Activated CD4-positive, alpha-beta T cell treated with anti-CD3 and anti-CD28 coated beads for 36 hours (primary cell): ENCODE results near the gene PLXNA4. TPM values are rescaled to one million over a fixed set of nuclear protein-coding genes. Genes with fewer than 3 reads are reported as not detected.

Experiments used
- ATAC-seq: fragments of 200-7000 bp; cut with Tn5 transposase; one replicate; pipeline ENCODE4 v1.10.0; 2021; ENCODE audit warnings: mild to moderate bottlenecking, moderate library complexity
- CTCF ChIA-PET: fragments of 350-600 bp; sonication (Branson Sonifier 250); formaldehyde crosslinking; loops from one replicate; lab custom pipeline; 2021; ENCODE audit warnings: antibody characterized with exemption; lab: Charles Lee
- POLR2A ChIA-PET: fragments of 350-600 bp; sonication (Branson Sonifier 250); formaldehyde crosslinking; loops from one replicate; lab custom pipeline; 2021; ENCODE audit warnings: antibody characterized with exemption, inconsistent platforms; lab: Charles Lee
- DNase-seq: peaks from one replicate; pipeline ENCODE4 v3.0.0-alpha.2; 2020
- H3K27ac Mint-ChIP-seq: one replicate; pipeline ENCODE4 v1.8.0; 2021; ENCODE audit warnings: mixed read lengths
- H3K27me3 Mint-ChIP-seq: one replicate; pipeline ENCODE4 v1.8.0; 2021; ENCODE audit warnings: mixed read lengths
- H3K36me3 Mint-ChIP-seq: one replicate; pipeline ENCODE4 v1.8.0; 2021; ENCODE audit warnings: low read depth, mixed read lengths
- H3K4me1 Mint-ChIP-seq: one replicate; pipeline ENCODE4 v1.8.0; 2021; ENCODE audit warnings: mixed read lengths
- H3K4me3 Mint-ChIP-seq: one replicate; pipeline ENCODE4 v1.8.0; 2021; ENCODE audit warnings: mild to moderate bottlenecking, moderate library complexity, mixed read lengths
- H3K9me3 Mint-ChIP-seq: one replicate; pipeline ENCODE4 v1.8.0; 2021; ENCODE audit warnings: low read depth, mixed read lengths
- intact Hi-C, 2 experiments: fragments of 100-400 bp; cut with DNase I in 1 of 2; cut with micrococcal nuclease in 1 of 2; formaldehyde crosslinking; loops; one replicate each; pipeline versions ENCODE4 v1.14.2 to v1.15.1; 2022 to 2024; cut with DNase I, micrococcal nuclease
- total RNA-seq, 2 experiments: library from RNA; stranded (reverse); gene quantifications; one replicate each; pipeline ENCODE4 v1.2.3, GENCODE V29; 2021

PLXNA4 gene
- total RNA-seq, 2 experiments from 2014 or later, result 0.07 to 0.09 TPM

- Mint-ChIP-seq H3K9me3 (no peaks in the 10 kb centered on the region), H3K4me1 (no peaks in the 10 kb centered on the region), H3K36me3 (no peaks in the 10 kb centered on the region), H3K27me3 (peaks cover 25% of the 10 kb centered on the region), H3K4me3 (no peak overlapping the region), H3K27ac (no peak overlapping the region)
- no peak for DNase-seq
- intact Hi-C loops, result no loop called here
- POLR2A ChIA-PET, result no interaction called here
- no peak for ATAC-seq
- CTCF ChIA-PET, result interaction anchor here (0.6 kb wide), 1 partner anchor 626 kb away, joined by 4 read pairs; no protein-coding TSS in a partner anchor
Observed at GRCh38 chr7:132354527-132354926, 221.7 kb downstream of the PLXNA4 start.

- Mint-ChIP-seq H3K4me3 (no peak overlapping the region), H3K27me3 (peaks cover 25% of the 10 kb centered on the region), H3K4me1 (no peaks in the 10 kb centered on the region), H3K27ac (no peak overlapping the region), H3K9me3 (no peaks in the 10 kb centered on the region), H3K36me3 (no peaks in the 10 kb centered on the region)
- intact Hi-C loops, result no loop called here
- ATAC-seq (no peak), DNase-seq (no peak)
- ChIA-PET CTCF (interaction anchor here (0.6 kb wide), 1 partner anchor 626 kb away, joined by 4 read pairs; no protein-coding TSS in a partner anchor), POLR2A (no interaction called here)
Observed at GRCh38 chr7:132353936-132354335, 222.3 kb downstream of the PLXNA4 start.

DNA sequence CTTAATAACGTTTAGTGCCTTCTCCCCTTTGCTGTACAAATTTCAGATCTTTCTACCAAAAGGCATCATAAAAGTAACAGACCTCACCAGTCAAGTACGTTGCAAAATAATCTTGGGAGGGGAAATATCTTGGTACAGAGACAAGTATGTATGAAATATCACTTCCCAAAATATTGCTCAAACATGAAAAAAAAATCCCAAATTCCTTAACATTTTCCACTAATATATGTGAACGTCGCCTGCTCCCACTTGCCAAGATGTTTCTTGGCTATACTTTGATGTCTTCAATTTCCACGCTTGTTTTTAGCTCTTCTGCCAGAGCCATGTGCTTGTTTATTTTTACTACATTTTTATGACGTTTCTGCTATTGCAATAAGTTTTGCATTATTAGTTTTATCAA lies 223.5 kb downstream of the PLXNA4 start:
- Mint-ChIP-seq H3K4me3 (no peak overlapping the region), H3K36me3 (no peaks in the 10 kb centered on the region), H3K27ac (no peak overlapping the region), H3K27me3 (peaks cover 29% of the 10 kb centered on the region), H3K4me1 (no peaks in the 10 kb centered on the region), H3K9me3 (no peaks in the 10 kb centered on the region)
- ChIA-PET CTCF (interaction anchor here (0.6 to 1.4 kb wide), 3 partner anchors 34 to 227 kb away, joined by 3 to 4 read pairs (median 3); no protein-coding TSS in a partner anchor), POLR2A (no interaction called here)
- ATAC-seq (no peak), DNase-seq (no peak)
- intact Hi-C loops, result no loop called here

- no peaks in the 10 kb centered on the region for H3K9me3 Mint-ChIP-seq
- no peak overlapping the region for H3K27ac Mint-ChIP-seq
- ChIA-PET CTCF (interaction anchor here (0.6 to 1.4 kb wide), 4 partner anchors 30 to 228 kb away, joined by 3 to 4 read pairs (median 3); no protein-coding TSS in a partner anchor), POLR2A (no interaction called here)
- H3K4me3 Mint-ChIP-seq, result no peak overlapping the region
- intact Hi-C loops, result no loop called here
- DNase-seq (no peak), ATAC-seq (no peak)
- H3K4me1 Mint-ChIP-seq, result no peaks in the 10 kb centered on the region
- H3K27me3 Mint-ChIP-seq, result peaks cover 34% of the 10 kb centered on the region
- H3K36me3 Mint-ChIP-seq, result no peaks in the 10 kb centered on the region
Observed at GRCh38 chr7:132351954-132352499, 224.2 kb downstream of the PLXNA4 start.

DNA sequence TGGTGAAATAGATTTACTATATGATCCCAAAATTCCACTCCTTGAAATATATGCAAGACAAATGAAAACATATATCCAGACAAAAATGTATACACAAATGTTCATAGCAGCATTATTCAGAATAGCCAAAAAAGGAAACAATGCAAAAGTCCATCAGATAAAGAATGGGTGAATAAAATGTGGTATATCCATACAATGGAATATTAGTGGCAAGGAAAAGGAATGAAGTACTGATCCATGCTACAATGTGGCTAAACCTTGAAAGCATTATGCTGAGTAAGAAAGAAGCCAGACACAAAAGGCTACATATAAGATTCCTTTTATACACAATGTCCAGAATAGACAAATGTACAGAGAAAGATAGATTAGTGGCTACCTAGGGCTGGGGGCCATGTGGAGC lies 225.5 kb downstream of the PLXNA4 start:
- Mint-ChIP-seq H3K9me3 (no peaks in the 10 kb centered on the region), H3K36me3 (no peaks in the 10 kb centered on the region), H3K4me1 (no peaks in the 10 kb centered on the region), H3K27me3 (peaks cover 35% of the 10 kb centered on the region), H3K27ac (no peak overlapping the region), H3K4me3 (no peak overlapping the region)
- POLR2A ChIA-PET, result no interaction called here
- DNase-seq, result no peak
- CTCF ChIA-PET, result no interaction called here
- intact Hi-C loops, result no loop called here
- ATAC-seq, result no peak

- Mint-ChIP-seq H3K9me3 (no peaks in the 10 kb centered on the region), H3K27me3 (peaks cover 25% of the 10 kb centered on the region), H3K4me3 (no peak overlapping the region), H3K27ac (no peak overlapping the region), H3K36me3 (no peaks in the 10 kb centered on the region), H3K4me1 (no peaks in the 10 kb centered on the region)
- ChIA-PET CTCF (interaction anchor here (1.2 kb wide), 1 partner anchor 231 kb away, joined by 7 read pairs; no protein-coding TSS in a partner anchor), POLR2A (no interaction called here)
- intact Hi-C loops, result no loop called here
- ATAC-seq (no peak), DNase-seq (no peak)
Observed at GRCh38 chr7:132349075-132349474, 227.2 kb downstream of the PLXNA4 start.

GRCh38 chr7:132348341-132348740 lies 227.9 kb downstream of the PLXNA4 start:
- intact Hi-C loops, result no loop called here
- ATAC-seq (no peak), DNase-seq (no peak)
- H3K9me3 Mint-ChIP-seq, result no peaks in the 10 kb centered on the region
- ChIA-PET POLR2A (no interaction called here), CTCF (interaction anchor here (0.6 to 1.2 kb wide), 2 partner anchors 117 to 232 kb away, joined by 4 to 7 read pairs; no protein-coding TSS in a partner anchor)
- H3K4me3 Mint-ChIP-seq, result no peak overlapping the region
- H3K36me3 Mint-ChIP-seq, result no peaks in the 10 kb centered on the region
- no peaks in the 10 kb centered on the region for H3K4me1 Mint-ChIP-seq
- H3K27me3 Mint-ChIP-seq, result peaks cover 23% of the 10 kb centered on the region
- no peak overlapping the region for H3K27ac Mint-ChIP-seq

DNA sequence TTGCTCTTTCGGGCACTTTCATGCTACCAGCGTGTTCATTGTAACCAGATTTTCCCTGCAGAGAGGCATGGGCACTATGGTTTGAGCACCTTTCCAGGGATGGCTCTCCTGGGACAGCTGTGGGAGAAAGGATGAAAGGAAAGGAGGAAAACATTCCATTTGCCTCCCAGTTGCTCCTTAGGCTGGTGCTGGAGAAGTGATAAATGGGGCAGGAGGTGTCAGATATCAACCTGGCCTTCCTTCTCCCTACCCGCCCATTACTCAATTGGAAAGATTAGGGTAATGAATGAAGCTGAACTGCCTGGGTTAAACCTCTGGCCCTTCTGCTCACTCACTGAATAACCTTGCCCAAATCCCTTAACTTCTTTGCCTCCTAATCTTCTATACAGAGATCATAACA lies 228.4 kb downstream of the PLXNA4 start:
- ChIA-PET CTCF (interaction anchor here (1.2 kb wide), 1 partner anchor 232 kb away, joined by 7 read pairs; no protein-coding TSS in a partner anchor), POLR2A (no interaction called here)
- Mint-ChIP-seq H3K27ac (no peak overlapping the region), H3K27me3 (peaks cover 24% of the 10 kb centered on the region), H3K4me3 (no peak overlapping the region), H3K9me3 (no peaks in the 10 kb centered on the region), H3K4me1 (no peaks in the 10 kb centered on the region), H3K36me3 (no peaks in the 10 kb centered on the region)
- DNase-seq, result no peak
- intact Hi-C loops, result no loop called here
- ATAC-seq, result no peak

- H3K9me3 Mint-ChIP-seq, result no peaks in the 10 kb centered on the region
- ChIA-PET CTCF (interaction anchor here (0.7 kb wide), 1 partner anchor 36 kb away, joined by 3 read pairs; no protein-coding TSS in a partner anchor), POLR2A (interaction anchor here (0.6 kb wide), 1 partner anchor 172 kb away, joined by 3 read pairs; no protein-coding TSS in a partner anchor)
- no peaks in the 10 kb centered on the region for H3K4me1 Mint-ChIP-seq
- peaks cover 19% of the 10 kb centered on the region for H3K27me3 Mint-ChIP-seq
- ATAC-seq (no peak), DNase-seq (no peak)
- intact Hi-C loops, result no loop called here
- no peaks in the 10 kb centered on the region for H3K36me3 Mint-ChIP-seq
- H3K27ac Mint-ChIP-seq, result no peak overlapping the region
- no peak overlapping the region for H3K4me3 Mint-ChIP-seq
Observed at GRCh38 chr7:132347123-132347522, 229.1 kb downstream of the PLXNA4 start.

DNA sequence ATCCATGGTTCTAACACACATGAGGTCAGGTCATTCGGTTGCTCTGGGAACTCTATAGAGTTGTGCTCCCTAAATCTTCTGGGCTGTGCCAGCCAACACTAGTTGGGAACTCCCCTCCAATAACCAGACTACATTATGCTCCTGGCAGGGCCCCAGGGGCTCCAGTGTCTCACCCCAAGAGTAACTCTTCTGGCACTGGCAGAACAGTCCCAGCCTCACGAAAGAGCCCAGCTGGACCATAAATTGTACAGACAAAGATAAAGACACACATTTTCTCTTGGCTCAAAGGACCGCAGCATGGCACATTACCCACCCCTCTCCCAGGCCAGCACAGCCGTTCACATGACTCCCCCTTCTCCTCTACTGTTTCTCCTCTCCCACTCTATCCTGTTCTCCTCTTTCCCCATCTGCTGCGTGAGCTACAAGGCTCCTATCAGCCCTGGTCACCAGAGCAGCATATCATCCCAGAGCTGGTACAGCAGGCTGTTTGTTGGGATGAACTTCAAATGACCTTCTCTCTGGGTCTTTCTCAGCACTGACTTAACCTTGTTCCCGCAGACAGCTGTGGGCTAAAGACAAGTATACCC lies 230.6 kb downstream of the PLXNA4 start:
- Mint-ChIP-seq H3K9me3 (no peaks in the 10 kb centered on the region), H3K36me3 (no peaks in the 10 kb centered on the region), H3K27me3 (peaks cover 19% of the 10 kb centered on the region), H3K4me1 (no peaks in the 10 kb centered on the region), H3K27ac (no peak overlapping the region), H3K4me3 (no peak overlapping the region)
- POLR2A ChIA-PET, result no interaction called here
- DNase-seq (no peak), ATAC-seq (no peak)
- intact Hi-C loops, result no loop called here
- CTCF ChIA-PET, result no interaction called here

DNA sequence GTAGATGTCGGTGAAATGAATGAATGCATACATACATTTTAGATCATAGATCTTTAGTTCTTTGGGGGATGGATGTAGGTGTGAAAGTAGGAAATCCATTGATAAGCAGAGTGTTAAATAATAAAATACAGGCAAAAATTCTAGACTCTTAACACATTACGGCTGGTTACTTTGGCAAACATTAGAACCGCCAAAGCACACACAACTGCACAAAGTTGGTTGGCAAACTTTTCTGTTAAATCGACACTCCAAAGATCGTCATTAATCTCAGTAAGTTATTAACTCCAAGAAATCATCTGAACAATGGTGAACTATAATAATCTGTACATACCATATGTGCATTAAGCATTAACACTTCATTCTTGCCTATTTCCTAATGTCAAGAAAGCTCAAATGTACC lies 231.2 kb downstream of the PLXNA4 start:
- intact Hi-C loops, result no loop called here
- no peak for DNase-seq
- H3K4me3 Mint-ChIP-seq, result no peak overlapping the region

DNA sequence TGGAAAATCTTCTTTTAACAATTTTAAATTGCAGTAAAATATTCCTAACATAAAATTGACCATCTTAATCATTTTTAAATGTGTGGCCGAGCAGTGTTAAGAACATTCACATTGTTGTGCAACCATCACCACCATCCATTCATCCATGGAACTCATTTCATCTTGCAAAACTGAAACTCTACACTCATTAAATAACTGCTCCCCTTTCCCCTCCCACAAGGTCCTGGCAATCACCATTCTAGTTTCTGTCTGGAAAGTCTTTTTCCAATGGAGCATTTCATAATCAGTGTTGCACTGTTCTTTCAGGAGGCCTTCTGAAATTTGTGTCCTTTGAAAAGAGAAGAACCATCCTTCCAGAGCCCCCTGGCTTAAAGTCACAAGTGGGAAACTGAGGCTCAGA lies 233.1 kb downstream of the PLXNA4 start:
- DNase-seq (no peak), ATAC-seq (no peak)
- ChIA-PET CTCF (no interaction called here), POLR2A (no interaction called here)
- H3K9me3 Mint-ChIP-seq, result no peaks in the 10 kb centered on the region
- intact Hi-C loops, result no loop called here
- peaks cover 14% of the 10 kb centered on the region for H3K27me3 Mint-ChIP-seq
- H3K36me3 Mint-ChIP-seq, result no peaks in the 10 kb centered on the region
- no peaks in the 10 kb centered on the region for H3K4me1 Mint-ChIP-seq
- no peak overlapping the region for H3K4me3 Mint-ChIP-seq
- no peak overlapping the region for H3K27ac Mint-ChIP-seq

More for the DNA sequence above, 231.2 kb downstream of the PLXNA4 start:
- ATAC-seq, result no peak
- Mint-ChIP-seq H3K4me1 (no peaks in the 10 kb centered on the region), H3K36me3 (no peaks in the 10 kb centered on the region), H3K9me3 (no peaks in the 10 kb centered on the region), H3K27me3 (peaks cover 19% of the 10 kb centered on the region), H3K27ac (no peak overlapping the region)
- ChIA-PET CTCF (no interaction called here), POLR2A (no interaction called here)
